Adipose tissue (tissue), 3 donors: ENCODE data around the gene KIF18A. TPM values are rescaled to one million over a fixed set of nuclear protein-coding genes. Genes with fewer than 3 reads are reported as not detected.

ENCODE experiments used
- H3K27ac ChIP-seq: one replicate; pipeline ENCODE4 v1.5.1; 2013; ENCODE audit warnings: low read depth, low read length
- whole genome bisulfite sequencing, 3 donors: extraction: QIAGEN DNeasy Blood & Tissue Kit; methylation state at CpG; one replicate each; pipeline ENCODE4 v1.1.7; 2013; 5-methylcytosine and 5-hydroxymethylcytosine counted together
- polyA plus RNA-seq, 3 donors: library from polyadenylated mRNA; stranded (reverse); fragments of 200-250 nt; gene quantifications; one replicate each; pipeline ENCODE4 v1.2.3, GENCODE V29; 2013
- donor health status: healthy with polysubstance abuse.
- donor health status: Bipolar disorder and iron deficiency.
- donor health status: healthy.

The KIF18A gene
- polyA plus RNA-seq, 3 donors: 0.10 to 0.22 (median 0.10) TPM

DNA sequence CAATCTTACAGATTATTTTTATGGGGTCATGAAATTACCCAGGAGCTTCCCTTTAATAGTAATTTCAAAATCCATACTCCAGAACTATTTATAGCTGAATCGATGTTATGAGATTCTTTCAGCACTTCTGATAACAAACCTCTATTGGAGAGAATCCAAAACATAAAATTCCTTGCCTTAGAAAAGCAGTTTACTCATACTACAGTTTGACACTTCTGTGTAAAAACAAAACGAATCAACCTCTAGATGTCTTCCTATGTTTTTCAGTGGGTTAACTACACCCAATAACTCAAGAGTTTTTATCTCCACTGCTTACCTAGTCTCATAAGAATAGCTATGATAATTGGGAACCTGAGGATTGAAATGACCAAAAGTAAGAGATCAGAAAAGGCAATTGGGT lies 35.6 kb downstream of the KIF18A start:
- WGBS, 3 donors: 27 to 66% (median 64%) methylated on average over 2 of the region's 2 CpGs
- H3K27ac ChIP-seq: no peak overlapping the region

DNA sequence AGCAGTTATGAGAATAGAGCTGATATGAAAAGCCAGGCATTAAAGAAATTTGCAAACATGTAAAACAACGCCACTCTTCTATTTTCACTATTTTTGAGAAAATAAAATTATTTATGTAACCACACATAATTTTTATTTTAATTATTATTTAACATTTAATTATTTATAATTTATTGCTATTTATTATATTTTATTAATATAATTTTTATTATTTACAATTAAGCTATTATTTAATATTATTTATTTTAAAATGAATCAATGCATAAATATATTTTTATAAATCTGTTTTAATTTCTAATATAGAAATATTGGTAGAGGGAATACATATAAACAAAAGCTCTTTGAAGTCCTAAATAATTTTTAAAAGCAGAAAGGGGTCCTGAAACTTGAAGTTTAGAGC lies 36.7 kb downstream of the KIF18A start:
- 98 to 100% (median 98%) methylated on average over 1 of the region's 1 CpG for WGBS, 3 donors
- H3K27ac ChIP-seq: no peak overlapping the region

DNA sequence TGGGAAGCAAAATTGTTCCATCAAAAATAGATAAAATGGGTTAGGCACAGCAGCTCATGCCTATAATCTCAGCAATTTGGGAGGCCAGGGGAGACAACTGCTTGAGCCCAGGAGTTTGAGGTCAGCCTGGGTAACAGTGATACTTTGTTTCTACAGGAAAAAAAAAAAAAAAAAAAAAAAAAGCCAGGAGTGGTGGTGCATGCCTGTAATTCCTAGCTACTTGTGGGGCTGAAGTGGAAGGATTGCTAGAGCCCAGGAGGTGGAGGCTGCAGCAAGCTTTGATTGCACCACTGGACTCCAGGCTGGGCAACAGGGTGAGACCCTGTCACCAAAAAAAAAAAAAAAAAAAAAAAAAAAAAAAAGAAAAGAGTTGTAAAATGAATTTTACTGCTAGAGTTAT lies 49.6 kb downstream of the KIF18A start:
- H3K27ac ChIP-seq: no peak overlapping the region

DNA sequence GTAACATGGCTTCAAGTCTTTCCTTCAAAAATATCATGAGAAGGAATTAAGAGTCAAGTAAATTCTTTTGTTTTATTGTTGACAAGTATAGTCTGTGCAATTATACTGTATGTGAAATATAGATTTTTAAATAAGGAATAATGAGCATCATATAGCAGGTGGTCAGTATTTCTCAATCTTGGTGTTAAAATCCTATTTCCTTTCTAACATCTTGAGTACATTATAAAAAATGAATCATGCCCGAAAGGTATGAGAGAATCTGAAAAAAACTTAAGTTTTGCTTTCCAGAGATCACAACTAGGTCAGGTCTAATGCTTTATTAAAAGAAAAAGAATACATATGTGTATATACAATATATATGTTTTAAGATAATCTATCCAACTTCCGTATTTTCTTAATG lies 53.1 kb downstream of the KIF18A start:
- no peak overlapping the region for H3K27ac ChIP-seq
- WGBS, 3 donors: 96 to 98% (median 96%) methylated on average over 2 of the region's 2 CpGs

DNA sequence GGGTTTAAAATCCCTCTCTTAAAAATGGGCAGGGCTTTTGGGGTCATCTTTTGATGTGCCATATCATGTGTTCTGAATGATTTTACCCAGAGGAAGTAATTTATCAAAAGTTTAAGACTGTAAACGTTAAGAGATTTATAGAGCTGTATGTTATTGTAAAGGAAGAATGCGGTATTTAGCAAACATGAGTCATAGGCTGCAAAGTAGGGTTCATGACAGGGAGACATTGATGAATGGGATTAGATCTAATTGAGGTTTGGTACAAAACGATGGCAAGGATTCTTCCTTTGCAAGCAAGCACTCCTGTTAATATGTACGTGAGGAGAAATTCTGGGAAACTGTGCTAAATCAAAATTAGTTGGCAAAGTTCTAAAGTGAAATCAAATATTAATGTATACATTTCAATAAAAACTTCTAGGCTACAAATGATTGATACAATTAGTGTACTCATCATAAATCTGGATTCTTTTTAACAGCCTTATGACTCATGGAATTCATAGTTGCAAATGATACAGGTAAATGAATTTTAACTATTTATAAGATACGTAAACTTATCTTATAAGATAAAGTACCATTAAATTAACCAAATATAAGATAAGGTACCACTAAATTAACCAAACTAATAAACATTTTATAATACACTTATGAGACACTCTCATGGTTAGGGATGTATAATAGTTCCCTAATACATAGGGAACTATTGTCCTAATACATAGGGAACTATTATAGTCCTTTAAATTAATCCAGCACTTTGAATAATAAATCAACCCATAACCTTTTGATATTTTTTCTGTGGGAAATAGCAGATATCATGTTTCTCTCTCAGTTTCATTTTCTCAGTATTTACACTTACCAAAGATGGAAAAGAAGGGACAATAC lies 58.4 kb downstream of the KIF18A start:
- WGBS, 3 donors: 65 to 73% (median 73%) methylated on average over 5 of the region's 5 CpGs
- no peak overlapping the region for H3K27ac ChIP-seq

DNA sequence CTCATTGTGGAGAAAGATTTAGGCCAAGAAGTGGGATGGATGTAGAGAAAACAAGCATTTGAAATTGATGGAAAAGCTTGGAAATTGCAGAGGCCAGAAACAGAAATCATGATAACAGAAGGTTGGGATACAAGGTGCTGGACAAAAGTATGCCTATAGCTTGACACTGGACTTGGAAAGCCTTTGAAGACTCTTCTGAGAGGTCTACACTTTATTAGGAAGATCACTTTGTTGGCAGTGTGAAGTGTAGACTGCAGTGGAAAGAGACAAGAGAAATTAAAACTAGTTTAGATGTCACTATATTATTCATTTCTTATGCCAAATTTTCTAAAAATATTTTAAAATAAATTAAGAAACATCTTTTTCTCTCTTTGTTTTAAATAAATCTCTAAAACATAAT lies 59.1 kb downstream of the KIF18A start:
- H3K27ac ChIP-seq: no peak overlapping the region

DNA sequence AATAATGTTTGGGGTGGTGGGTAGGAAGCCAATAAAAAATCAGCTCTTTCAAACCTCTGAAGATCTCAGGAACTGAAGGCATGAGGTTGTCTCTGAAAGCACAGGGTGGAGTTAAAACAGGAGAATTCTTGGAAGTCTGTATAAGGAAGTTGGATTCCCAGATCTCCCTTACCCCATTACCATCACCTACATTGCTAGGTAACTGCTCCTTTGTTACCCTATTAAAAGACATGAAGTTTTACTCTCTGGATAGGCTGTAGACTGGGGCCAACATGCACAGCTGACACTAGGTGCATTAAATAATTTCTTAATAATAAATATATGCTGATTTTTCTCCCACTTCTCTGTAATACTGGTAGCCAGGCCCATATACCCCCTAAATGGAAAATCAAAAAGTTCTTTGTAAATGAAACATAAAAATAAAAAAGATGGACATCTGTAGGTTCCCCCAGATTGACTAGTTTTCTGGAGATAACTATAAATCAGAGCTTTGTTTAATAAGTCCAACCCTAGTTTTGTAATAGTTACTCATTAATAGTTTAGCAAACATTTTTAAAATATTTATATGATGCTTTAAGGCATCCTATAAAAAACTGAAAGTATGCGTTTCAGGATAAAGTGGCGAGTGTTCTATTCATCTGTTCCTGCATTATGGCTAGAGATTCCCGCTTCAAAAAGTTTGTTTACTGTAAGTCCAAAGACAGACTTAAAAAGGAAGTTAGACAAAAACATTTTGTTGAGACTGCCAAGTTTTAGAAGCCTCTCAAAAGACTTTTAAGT lies 63.8 kb downstream of the KIF18A start:
- 65 to 90% (median 84%) methylated on average over 3 of the region's 3 CpGs for WGBS, 3 donors
- H3K27ac ChIP-seq: no peak overlapping the region

DNA sequence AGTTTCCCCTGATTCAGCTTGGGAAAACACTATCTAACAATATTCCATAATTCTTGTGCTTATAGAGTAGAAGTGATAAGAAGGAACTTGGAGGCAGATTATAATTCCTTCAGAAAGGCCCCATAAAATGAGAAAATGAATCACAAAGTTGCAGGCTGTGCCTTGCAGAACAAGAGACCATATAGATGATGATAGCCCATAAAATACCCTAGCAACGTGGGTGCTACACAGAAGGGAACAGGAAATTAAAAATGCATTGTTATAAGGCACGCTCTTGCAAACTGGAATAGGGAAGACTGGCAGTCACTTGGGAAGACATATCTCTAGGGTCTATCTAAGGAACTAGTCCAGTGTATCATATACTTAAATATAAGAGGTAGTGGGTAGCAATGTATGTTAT lies 67.6 kb downstream of the KIF18A start:
- 75 to 87% (median 84%) methylated on average over 2 of the region's 2 CpGs for WGBS, 3 donors
- no peak overlapping the region for H3K27ac ChIP-seq

DNA sequence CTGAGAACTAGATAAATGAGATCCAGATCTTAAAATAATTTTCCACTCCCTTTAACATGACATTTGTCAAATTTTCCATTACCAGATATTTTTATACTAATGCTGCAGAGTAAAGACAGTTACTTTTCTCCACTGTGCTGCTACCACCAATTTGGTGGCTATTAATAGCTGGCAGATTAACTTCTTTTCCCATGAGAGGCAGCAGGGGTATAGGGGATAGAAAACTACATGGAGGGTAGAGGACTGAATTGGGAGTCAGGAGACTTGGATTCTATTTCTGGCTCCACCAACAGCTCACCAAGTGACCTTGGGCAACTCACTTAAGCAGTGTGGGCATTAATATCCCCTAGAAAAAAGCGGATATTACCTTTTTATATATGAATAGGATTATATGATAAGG lies 69.2 kb downstream of the KIF18A start:
- no peak overlapping the region for H3K27ac ChIP-seq
- WGBS, 3 donors: 86 to 90% (median 90%) methylated on average over 1 of the region's 1 CpG

DNA sequence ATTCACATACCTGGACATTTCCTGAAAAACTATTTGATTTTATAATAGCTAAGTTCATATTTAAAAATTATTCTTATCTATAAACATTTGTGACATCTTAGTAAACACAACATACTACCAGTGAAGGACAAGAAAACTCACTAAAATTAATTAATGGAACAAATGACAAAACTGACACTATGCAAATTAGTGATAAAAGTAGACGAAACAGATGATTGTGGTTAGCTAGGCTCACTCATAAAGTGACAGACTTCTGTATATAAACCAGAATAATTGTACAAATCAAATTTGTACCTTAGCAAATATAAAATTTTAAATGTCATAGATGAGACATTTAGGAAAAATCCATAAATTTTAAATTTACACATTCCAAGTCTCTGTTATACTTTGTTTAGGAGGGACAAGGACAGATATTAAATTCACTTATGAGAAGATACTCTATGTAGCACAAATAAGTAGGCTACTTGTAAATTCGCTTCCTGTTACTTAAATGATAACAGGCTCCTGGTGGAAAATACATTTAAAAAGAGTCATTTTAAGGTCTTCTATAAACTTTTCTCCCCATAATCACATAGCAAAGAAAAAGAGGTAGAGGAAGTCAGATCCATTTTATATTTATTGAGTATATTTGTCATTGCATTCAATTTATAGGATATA lies 81.2 kb downstream of the KIF18A start:
- H3K27ac ChIP-seq: no peak overlapping the region
- 64 to 99% (median 94%) methylated on average over 2 of the region's 2 CpGs for WGBS, 3 donors

DNA sequence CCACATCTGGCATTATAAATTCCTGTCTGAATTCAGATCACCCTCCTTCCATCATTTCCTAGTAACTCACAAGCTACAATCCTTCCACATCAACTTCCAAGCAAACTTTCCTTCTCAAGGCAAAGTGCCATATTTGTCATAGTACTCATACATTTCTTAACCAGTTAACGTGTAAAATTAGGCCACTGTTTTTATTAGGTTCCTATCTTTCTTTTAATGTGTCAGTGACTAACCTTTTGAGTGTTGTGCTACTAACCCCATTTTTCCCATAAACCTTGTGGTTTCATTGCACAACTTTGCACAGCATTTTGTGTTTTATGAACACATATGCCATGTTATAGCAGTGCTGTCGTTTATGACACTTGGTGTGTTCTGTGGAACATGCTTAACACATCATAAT lies 90.1 kb downstream of the KIF18A start:
- 91 to 93% (median 93%) methylated on average over 2 of the region's 2 CpGs for WGBS, 3 donors
- no peak overlapping the region for H3K27ac ChIP-seq

DNA sequence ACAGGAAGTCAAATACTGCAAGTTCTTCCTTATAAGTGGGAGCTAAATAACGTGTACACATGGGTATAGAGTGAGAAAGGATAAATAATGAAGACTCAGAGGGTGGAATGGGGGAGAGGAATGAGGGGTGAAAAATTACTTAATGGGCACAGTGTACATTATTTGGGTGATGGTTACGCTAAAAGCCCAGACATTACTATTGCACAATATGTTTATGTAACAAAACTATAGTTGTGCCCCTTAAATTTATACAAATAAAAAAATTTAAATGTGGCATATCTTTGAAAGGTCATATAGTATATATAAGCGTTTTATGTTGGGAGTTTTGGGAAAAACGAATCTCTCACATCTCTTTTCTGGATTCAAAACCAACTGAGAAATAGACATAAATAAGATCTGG lies 96.1 kb downstream of the KIF18A start:
- WGBS, 3 donors: 83 to 91% (median 90%) methylated on average over 4 of the region's 4 CpGs

DNA sequence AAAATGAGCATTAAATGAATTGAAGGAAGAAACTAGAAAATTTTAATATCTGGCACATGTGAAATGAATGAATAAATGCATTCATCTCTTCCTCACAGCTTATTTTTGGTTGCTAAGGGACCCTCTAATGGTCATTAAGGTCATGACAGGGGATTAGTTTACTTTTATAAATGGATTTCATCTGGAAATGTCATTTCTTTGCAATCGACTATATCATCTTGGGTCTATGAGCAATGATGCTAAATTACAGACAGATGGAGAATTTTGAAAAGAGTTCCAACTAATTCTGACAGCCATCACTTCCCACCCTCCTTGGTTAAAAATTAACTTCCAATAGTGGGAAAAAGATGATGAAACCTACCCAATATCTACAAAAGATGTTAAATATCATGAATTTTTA lies 98.0 kb downstream of the KIF18A start:
- H3K27ac ChIP-seq: no peak overlapping the region
- WGBS, 3 donors: 52 to 81% (median 61%) methylated on average over 1 of the region's 1 CpG

More for the DNA sequence above, 96.1 kb downstream of the KIF18A start:
- H3K27ac ChIP-seq: no peak overlapping the region

DNA sequence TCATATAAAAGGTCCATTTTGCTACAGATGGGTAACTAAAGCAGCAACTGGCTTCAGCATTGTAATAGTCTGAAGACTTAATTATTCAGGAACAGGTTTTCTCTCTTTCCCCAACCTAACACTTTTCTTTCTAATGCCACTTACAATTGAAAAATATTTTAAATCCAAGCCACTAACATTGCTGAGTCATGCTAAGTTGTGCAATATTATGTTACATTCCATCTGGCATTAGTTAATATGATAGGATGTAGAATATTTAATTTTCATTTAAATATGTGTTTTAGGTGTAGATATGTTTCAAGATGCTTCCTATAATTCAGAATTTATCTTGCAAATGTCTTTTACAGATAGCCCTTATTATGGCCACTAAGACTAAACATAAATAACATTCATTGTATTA lies 98.6 kb downstream of the KIF18A start:
- H3K27ac ChIP-seq: no peak overlapping the region

DNA sequence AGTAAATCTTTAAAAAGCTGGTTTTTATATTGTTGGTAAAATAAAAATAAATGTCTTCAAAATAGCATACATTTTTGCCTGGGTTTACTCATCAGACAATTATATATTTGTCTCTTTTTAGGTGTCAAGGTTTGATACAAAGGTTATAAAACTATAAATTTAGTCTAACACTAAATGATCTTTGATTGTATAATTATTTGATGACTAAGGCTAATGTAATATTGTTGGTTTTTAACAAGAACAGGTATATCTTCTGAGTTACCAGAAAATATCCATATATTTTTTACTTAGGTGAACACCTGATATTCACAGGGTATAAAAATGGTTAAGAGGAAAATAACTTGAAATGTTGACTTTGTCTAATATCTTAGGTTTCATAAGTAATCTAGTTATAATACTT lies 104.3 kb downstream of the KIF18A start:
- no peak overlapping the region for H3K27ac ChIP-seq

DNA sequence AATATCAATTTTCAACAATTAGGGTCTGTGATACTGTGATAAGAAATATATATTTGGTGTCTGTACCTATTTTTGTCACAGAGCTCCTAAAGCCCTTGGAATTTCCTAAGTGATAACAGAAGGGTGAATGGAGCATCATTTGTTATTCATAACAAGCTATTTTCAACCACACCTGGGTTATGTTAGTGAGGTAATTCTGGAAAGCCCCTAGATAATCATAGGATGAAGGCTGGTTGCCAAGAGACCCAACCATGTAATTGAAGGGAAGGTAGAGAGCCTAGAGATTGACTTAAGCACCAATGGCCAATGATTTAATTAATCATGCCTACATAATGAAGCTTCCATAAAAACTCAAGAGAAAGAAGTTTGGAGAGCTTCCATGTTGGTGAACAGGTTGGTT lies 109.4 kb downstream of the KIF18A start:
- H3K27ac ChIP-seq: no peak overlapping the region

DNA sequence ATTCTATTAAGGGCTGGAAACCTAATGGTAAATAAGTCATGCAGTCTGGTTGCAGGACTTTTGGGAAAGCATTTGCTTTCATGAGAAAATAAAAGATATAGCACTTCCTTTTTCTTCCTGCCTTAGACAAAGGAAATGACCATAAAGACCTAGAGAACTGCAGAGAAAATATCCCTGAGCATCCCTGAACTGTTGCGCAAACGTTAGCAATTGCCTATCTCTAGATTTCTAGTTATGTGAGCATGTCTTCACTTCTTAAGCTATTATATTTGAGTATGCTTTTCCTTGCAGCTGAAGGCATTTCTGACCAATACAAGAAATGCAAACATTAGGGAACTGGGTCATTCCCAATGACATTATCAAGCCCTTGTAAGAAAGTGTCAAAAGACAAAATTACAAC lies 110.6 kb downstream of the KIF18A start:
- H3K27ac ChIP-seq: no peak overlapping the region
- 82 to 92% (median 91%) methylated on average over 2 of the region's 2 CpGs for WGBS, 3 donors

DNA sequence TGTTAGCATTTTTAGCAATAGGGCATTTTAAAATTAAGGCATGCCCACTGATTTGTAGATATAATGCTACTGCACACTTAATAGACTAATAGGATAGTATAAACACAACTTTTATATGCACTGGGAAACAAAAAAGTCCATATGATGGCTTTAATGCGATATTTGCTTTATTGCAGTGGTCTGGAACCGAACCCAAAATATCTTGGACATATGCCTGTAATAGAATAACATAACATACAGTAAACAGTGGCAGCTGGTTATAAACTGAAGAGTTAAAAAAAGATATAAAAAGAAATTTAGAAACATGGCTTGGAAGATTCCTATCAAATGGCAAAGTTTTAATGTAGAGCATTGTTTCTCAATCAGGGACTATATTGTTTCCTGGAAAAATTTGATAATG lies 111.9 kb downstream of the KIF18A start:
- H3K27ac ChIP-seq: no peak overlapping the region
- 77 to 86% (median 81%) methylated on average over 2 of the region's 2 CpGs for WGBS, 3 donors

DNA sequence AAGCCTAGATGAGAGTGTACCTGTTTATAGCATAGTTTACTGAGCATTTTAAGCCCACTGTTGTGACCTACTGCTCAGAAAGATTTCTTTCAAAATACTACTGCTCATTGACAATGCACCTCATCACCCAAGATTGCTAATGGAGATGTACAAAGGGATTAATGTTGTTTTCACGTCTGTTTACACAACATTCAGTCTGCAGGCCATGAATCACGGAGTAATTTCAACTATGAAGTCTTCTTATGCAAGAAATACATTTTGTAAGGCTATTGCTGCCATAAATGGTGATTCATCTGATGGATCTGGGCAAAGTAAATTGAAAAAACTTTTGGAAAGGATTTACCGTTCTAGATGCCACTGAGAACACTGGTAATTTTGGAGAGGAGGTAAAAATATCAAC lies 112.9 kb downstream of the KIF18A start:
- 69 to 84% (median 79%) methylated on average over 3 of the region's 3 CpGs for WGBS, 3 donors
- H3K27ac ChIP-seq: no peak overlapping the region

DNA sequence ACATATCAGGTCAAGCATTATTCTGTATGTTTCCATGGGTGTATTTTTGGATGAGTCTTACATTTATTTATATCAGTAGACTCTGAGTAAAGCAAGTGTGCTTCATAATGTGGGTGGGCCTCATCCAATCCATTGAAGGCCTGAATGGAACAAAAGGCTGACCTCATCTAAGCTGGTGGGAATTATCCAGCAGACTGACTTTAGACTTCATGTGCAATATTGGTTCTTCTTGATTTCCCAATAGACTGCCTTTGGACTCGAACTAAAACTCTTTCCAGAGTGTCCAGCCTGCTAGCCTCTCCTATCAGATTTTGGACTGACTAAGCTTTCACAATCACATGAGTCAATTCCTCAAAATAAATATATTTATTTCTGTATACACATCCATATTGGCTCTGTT lies 116.2 kb downstream of the KIF18A start:
- WGBS, 3 donors: 53 to 76% (median 65%) methylated on average over 1 of the region's 1 CpG
- H3K27ac ChIP-seq: no peak overlapping the region
